Activated CD4-positive, alpha-beta T cell treated with anti-CD3 and anti-CD28 coated beads, Interleukin-2, amount 10 ng/mL, durations not matched to agents 24 days and 14 days (primary cell): ENCODE measurements around the gene UGT2A1. TPM values are rescaled to one million over a fixed set of nuclear protein-coding genes. Genes with fewer than 3 reads are reported as not detected.

ENCODE experiments used
- DNase-seq: peaks from one replicate; pipeline ENCODE4 v3.0.0; 2022
- H3K27ac Mint-ChIP-seq: one replicate; pipeline ENCODE4 v1.8.0; 2022; ENCODE audit warnings: mild to moderate bottlenecking, mixed read lengths
- H3K27me3 Mint-ChIP-seq: one replicate; pipeline ENCODE4 v1.8.0; 2022; ENCODE audit warnings: mixed read lengths
- H3K36me3 Mint-ChIP-seq: one replicate; pipeline ENCODE4 v1.8.0; 2022; ENCODE audit warnings: low read depth, mild to moderate bottlenecking, mixed read lengths
- H3K4me1 Mint-ChIP-seq: one replicate; pipeline ENCODE4 v1.8.0; 2021; ENCODE audit warnings: mixed read lengths
- H3K4me3 Mint-ChIP-seq: one replicate; pipeline ENCODE4 v1.8.0; 2022; ENCODE audit warnings: mild to moderate bottlenecking, moderate library complexity, mixed read lengths
- H3K9me3 Mint-ChIP-seq: one replicate; pipeline ENCODE4 v1.8.0; 2021; ENCODE audit warnings: mixed read lengths
- intact Hi-C: fragments of 100-400 bp; cut with micrococcal nuclease; formaldehyde crosslinking; loops from one replicate; pipeline ENCODE4 v1.15.1; 2023
- total RNA-seq: library from RNA; stranded (reverse); gene quantifications from 2 replicates; pipeline ENCODE4 v1.2.3, GENCODE V29; 2022

UGT2A1 gene
- total RNA-seq, 1 donor from 2014 or later, result not detected

DNA sequence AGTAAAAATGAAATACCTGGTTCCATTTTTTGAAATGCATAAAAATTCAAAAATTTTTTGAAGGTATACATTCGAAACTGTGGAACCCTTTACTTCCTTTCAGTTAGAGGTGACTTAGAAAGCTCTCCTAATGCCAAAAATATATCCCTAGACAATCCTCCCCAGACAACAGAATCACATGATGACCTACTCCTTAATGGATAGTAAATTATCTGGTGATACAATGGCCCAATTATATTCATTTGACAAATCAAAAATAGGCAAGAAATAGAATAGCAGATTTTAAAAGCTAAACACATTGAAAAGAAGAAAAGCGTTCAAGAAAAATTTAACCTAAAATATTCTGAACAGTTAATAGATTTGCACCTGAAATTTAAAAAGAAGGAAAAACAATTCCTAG lies 10.1 kb downstream of the UGT2A1 start:
- Mint-ChIP-seq H3K27me3 (no peaks in the 10 kb centered on the region), H3K27ac (no peak overlapping the region), H3K4me3 (no peak overlapping the region), H3K36me3 (no peaks in the 10 kb centered on the region), H3K9me3 (no peaks in the 10 kb centered on the region), H3K4me1 (no peaks in the 10 kb centered on the region)
- intact Hi-C loops, result no loop called here
- DNase-seq, result no peak

- Mint-ChIP-seq H3K4me1 (no peaks in the 10 kb centered on the region), H3K27me3 (no peaks in the 10 kb centered on the region), H3K9me3 (no peaks in the 10 kb centered on the region), H3K4me3 (no peak overlapping the region), H3K36me3 (no peaks in the 10 kb centered on the region), H3K27ac (no peak overlapping the region)
- intact Hi-C loops, result no loop called here
- no peak for DNase-seq
Measured at GRCh38 chr4:69640289-69640688, 12.8 kb downstream of the UGT2A1 start.

DNA sequence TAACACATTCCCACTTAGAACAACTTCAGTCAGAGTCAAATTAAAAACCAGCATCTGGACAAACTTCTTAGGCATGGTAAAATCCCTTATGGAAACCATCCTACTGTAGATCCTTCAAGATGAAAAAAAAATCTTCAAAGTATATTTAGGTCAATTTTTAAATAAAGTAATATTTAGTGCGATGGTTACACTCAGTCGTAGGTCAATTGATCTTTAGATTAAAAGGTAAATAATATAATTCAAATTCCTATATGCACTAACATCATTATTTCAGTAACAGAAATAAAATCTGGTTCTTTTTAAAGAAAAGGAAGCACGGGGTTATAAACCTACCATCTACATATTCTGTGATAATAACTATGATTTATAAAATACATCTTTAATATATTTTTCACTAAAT lies 13.5 kb downstream of the UGT2A1 start, which contains the start of gene UGT2A2:
Gene UGT2A2 (minus strand): TSS at position 101 of the 400 bp plus-strand sequence. CDS start 2 bp downstream, at position 99.
- Mint-ChIP-seq H3K4me1 (no peaks in the 10 kb centered on the region), H3K36me3 (no peaks in the 10 kb centered on the region), H3K4me3 (no peak within 1 kb of the TSS), H3K27ac (no peak within 1 kb of the TSS), H3K27me3 (no peaks in the 10 kb centered on the region), H3K9me3 (no peaks in the 10 kb centered on the region)
- DNase-seq, result no peak
- intact Hi-C loops, result no loop called here

GRCh38 chr4:69617083-69617694 lies 35.9 kb downstream of the UGT2A1 start:
- intact Hi-C loops, result no loop called here
- DNase-seq, result no peak
- no peak overlapping the region for H3K27ac Mint-ChIP-seq
- H3K36me3 Mint-ChIP-seq, result no peaks in the 10 kb centered on the region
- no peaks in the 10 kb centered on the region for H3K4me1 Mint-ChIP-seq
- no peak overlapping the region for H3K4me3 Mint-ChIP-seq
- no peaks in the 10 kb centered on the region for H3K27me3 Mint-ChIP-seq
- no peaks in the 10 kb centered on the region for H3K9me3 Mint-ChIP-seq

- Mint-ChIP-seq H3K36me3 (no peaks in the 10 kb centered on the region), H3K27me3 (no peaks in the 10 kb centered on the region), H3K4me1 (no peaks in the 10 kb centered on the region), H3K4me3 (no peak overlapping the region), H3K9me3 (peaks cover under 1% of the 10 kb centered on the region), H3K27ac (no peak overlapping the region)
- no peak for DNase-seq
- intact Hi-C loops, result no loop called here
Measured at GRCh38 chr4:69610484-69610883, 42.6 kb downstream of the UGT2A1 start.

- Mint-ChIP-seq H3K4me3 (no peak overlapping the region), H3K9me3 (peaks cover 5% of the 10 kb centered on the region), H3K27ac (no peak overlapping the region), H3K4me1 (no peaks in the 10 kb centered on the region), H3K36me3 (no peaks in the 10 kb centered on the region), H3K27me3 (no peaks in the 10 kb centered on the region)
- intact Hi-C loops, result no loop called here
- no peak for DNase-seq
Measured at GRCh38 chr4:69601065-69601464, 52.0 kb downstream of the UGT2A1 start.

DNA sequence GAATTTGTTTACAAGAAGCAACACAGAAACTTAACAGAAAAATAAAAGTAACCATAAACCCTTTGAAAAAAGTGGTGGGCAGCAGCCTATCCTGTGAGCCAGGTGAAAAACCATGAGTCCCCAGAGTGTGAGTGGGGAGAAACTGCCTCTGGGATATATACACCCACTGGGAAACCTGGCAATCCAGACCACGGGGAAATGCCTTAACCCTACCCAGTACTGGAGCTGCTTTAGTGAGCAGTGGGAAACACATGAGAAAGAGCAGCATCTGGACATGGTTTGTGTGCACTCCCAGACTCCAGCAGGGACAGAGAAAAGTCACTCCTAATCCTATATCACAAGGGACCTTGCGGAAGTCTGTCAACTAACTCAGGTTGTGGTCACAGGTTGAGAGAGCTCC lies 53.0 kb downstream of the UGT2A1 start:
- no peaks in the 10 kb centered on the region for H3K4me1 Mint-ChIP-seq
- no peaks in the 10 kb centered on the region for H3K9me3 Mint-ChIP-seq
- H3K27ac Mint-ChIP-seq, result no peak overlapping the region
- no peaks in the 10 kb centered on the region for H3K36me3 Mint-ChIP-seq
- H3K27me3 Mint-ChIP-seq, result no peaks in the 10 kb centered on the region
- intact Hi-C loops, result no loop called here
- H3K4me3 Mint-ChIP-seq, result no peak overlapping the region
- no peak for DNase-seq

- intact Hi-C loops, result no loop called here
- Mint-ChIP-seq H3K27me3 (no peaks in the 10 kb centered on the region), H3K36me3 (no peaks in the 10 kb centered on the region), H3K9me3 (no peaks in the 10 kb centered on the region), H3K4me1 (no peaks in the 10 kb centered on the region), H3K4me3 (no peak overlapping the region), H3K27ac (no peak overlapping the region)
- DNase-seq, result no peak
Measured at GRCh38 chr4:69594382-69594781, 58.7 kb downstream of the UGT2A1 start.

DNA sequence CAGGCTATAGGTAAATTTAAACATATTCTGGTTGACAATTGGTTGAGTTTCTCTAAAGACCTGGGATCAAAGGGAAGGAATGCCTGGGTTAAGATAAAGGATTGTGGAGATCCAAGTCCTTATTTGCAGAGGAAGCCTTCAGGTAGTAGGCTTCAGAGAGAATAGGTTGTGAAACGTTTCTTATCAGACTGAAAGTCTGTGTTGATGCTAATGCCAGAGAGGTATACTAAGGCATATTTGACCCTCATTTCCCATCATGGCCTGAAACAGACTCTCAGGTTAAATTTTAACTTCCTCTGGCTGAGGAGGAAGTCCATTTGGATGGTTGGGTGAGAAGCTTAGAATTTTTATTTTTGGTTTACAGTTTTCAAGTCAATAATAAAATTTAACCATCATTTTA lies 61.7 kb downstream of the UGT2A1 start:
- H3K36me3 Mint-ChIP-seq, result no peaks in the 10 kb centered on the region
- H3K4me1 Mint-ChIP-seq, result no peaks in the 10 kb centered on the region
- H3K27me3 Mint-ChIP-seq, result no peaks in the 10 kb centered on the region
- H3K9me3 Mint-ChIP-seq, result no peaks in the 10 kb centered on the region
- intact Hi-C loops, result no loop called here
- no peak overlapping the region for H3K27ac Mint-ChIP-seq
- no peak for DNase-seq
- no peak overlapping the region for H3K4me3 Mint-ChIP-seq

GRCh38 chr4:69589884-69590283 lies 63.2 kb downstream of the UGT2A1 start:
- DNase-seq, result no peak
- H3K27ac Mint-ChIP-seq, result no peak overlapping the region
- H3K27me3 Mint-ChIP-seq, result no peaks in the 10 kb centered on the region
- no peak overlapping the region for H3K4me3 Mint-ChIP-seq
- H3K9me3 Mint-ChIP-seq, result no peaks in the 10 kb centered on the region
- no peaks in the 10 kb centered on the region for H3K4me1 Mint-ChIP-seq
- H3K36me3 Mint-ChIP-seq, result no peaks in the 10 kb centered on the region
- intact Hi-C loops, result no loop called here

GRCh38 chr4:69584135-69584534 lies 68.9 kb downstream of the UGT2A1 start:
- Mint-ChIP-seq H3K36me3 (no peaks in the 10 kb centered on the region), H3K4me1 (no peaks in the 10 kb centered on the region), H3K27me3 (no peaks in the 10 kb centered on the region), H3K9me3 (no peaks in the 10 kb centered on the region), H3K27ac (no peak overlapping the region), H3K4me3 (no peak overlapping the region)
- intact Hi-C loops, result no loop called here
- DNase-seq, result no peak

GRCh38 chr4:69583543-69583942 lies 69.5 kb downstream of the UGT2A1 start:
- Mint-ChIP-seq H3K27me3 (no peaks in the 10 kb centered on the region), H3K27ac (no peak overlapping the region), H3K4me3 (no peak overlapping the region), H3K36me3 (no peaks in the 10 kb centered on the region), H3K4me1 (no peaks in the 10 kb centered on the region), H3K9me3 (no peaks in the 10 kb centered on the region)
- intact Hi-C loops, result no loop called here
- no peak for DNase-seq

DNA sequence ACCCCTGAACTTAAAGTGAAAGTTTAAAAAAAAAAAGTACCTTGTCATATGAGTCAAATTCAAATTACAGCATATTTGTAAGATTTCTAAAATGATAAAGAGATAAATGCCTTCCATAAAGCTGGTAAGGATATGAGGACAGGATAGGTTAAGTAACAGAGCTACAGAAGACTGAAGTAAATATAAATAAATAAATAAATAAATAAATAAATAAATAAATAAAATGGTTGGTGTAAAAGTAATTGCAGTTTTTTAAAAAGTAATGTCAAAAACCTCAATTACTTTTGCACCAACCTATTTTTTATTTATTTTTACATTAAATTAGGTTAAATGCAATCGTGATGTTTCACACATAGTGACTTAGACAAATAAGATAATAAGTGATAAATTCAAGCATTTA lies 75.8 kb downstream of the UGT2A1 start:
- H3K4me3 Mint-ChIP-seq, result no peak overlapping the region
- DNase-seq, result no peak
- H3K27me3 Mint-ChIP-seq, result no peaks in the 10 kb centered on the region
- H3K27ac Mint-ChIP-seq, result no peak overlapping the region
- intact Hi-C loops, result no loop called here
- no peaks in the 10 kb centered on the region for H3K9me3 Mint-ChIP-seq
- no peaks in the 10 kb centered on the region for H3K4me1 Mint-ChIP-seq
- H3K36me3 Mint-ChIP-seq, result no peaks in the 10 kb centered on the region

DNA sequence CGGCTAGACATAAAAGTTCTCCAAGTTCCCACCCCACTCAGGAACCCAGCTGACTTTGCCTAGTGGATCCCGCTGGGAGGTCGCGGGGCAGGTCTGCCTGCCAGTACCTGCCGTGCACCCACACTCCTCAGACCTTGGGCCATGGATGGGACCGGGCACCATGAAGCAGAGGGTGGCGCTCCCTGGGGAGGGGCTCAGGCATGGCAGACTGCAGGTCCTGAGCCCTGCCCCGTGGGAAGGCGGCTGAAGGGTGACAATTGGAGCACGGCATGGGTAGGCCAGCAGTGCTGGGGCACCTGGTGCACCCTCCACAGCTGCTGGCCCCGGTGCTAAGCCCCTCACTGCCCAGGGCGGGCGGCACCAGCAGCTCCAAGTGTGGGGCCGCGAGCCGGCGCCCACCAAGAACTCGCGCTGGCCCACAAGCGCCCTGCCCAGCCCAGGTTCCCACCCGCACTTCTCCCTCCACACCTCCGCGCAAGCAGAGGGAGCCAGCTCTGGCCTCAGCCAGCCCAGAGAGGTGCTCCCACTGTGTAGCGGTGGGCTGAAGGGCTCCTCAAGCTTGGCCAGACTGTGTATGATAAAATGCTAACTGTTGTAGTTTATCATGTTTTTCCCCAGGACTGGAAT lies 76.7 kb downstream of the UGT2A1 start:
- Mint-ChIP-seq H3K27ac (no peak overlapping the region), H3K27me3 (no peaks in the 10 kb centered on the region), H3K9me3 (no peaks in the 10 kb centered on the region), H3K36me3 (no peaks in the 10 kb centered on the region), H3K4me3 (no peak overlapping the region), H3K4me1 (no peaks in the 10 kb centered on the region)
- DNase-seq, result no peak
- intact Hi-C loops, result no loop called here

GRCh38 chr4:69568787-69569186 lies 84.3 kb downstream of the UGT2A1 start:
- Mint-ChIP-seq H3K27ac (no peak overlapping the region), H3K36me3 (no peaks in the 10 kb centered on the region), H3K4me1 (no peaks in the 10 kb centered on the region), H3K9me3 (no peaks in the 10 kb centered on the region), H3K27me3 (no peaks in the 10 kb centered on the region), H3K4me3 (no peak overlapping the region)
- intact Hi-C loops, result no loop called here
- no peak for DNase-seq
